ENCODE data around the gene MMP24OS. TPM values are rescaled to one million over a fixed set of nuclear protein-coding genes. Genes with fewer than 3 reads are reported as not detected.

The MMP24OS gene
- total RNA-seq, 4 donors from 2014 or later, result 30.4 to 41.2 (median 34.4) TPM

GRCh38 chr20:35281506-35282101 lies 3.7 kb upstream of the MMP24OS start:
- H3K9me3 ChIP-seq, result no peaks in the 10 kb centered on the region
- H3K36me3 ChIP-seq, result peaks cover 0 to 24% (median 13%) of the 10 kb centered on the region in 3 donors
- H3K4me1 ChIP-seq, result peaks cover 0 to 37% (median 17%) of the 10 kb centered on the region in 4 donors
- no peak overlapping the region for H3K27ac ChIP-seq
- 94 to 98% methylated on average over 10 of the region's 10 CpGs for WGBS, 2 donors
- TF ChIP-seq POLR2A (IDR thresholded peaks at IDR 0.05) (no peak), EP300 (IDR thresholded peaks at IDR 0.05) (no peak), CTCF (IDR thresholded peaks at IDR 0.05) (no peak)
- DNase-seq (ENCODE audit: low spot score in 2 of 2), result no peak
- H3K4me3 ChIP-seq, result no peak overlapping the region
- H3K27me3 ChIP-seq, result no peaks in the 10 kb centered on the region

- TF ChIP-seq POLR2A (IDR thresholded peaks at IDR 0.05) (no peak), EP300 (IDR thresholded peaks at IDR 0.05) (no peak), CTCF (IDR thresholded peaks at IDR 0.05) (no peak)
- H3K27me3 ChIP-seq, result no peaks in the 10 kb centered on the region
- H3K4me3 ChIP-seq, result no peak overlapping the region
- peak overlapping the region in 1 of 4 donors; percentile 95 for H3K27ac ChIP-seq
- no peaks in the 10 kb centered on the region for H3K9me3 ChIP-seq
- peaks cover 0 to 48% (median 20%) of the 10 kb centered on the region in 4 donors for H3K4me1 ChIP-seq
- H3K36me3 ChIP-seq, result peaks cover 0 to 31% (median 13%) of the 10 kb centered on the region in 3 donors
- WGBS, 2 donors, result 93 to 96% methylated on average over 6 of the region's 6 CpGs
- no peak for DNase-seq (ENCODE audit: low spot score in 2 of 2)
Observed at GRCh38 chr20:35280523-35280922, 2.6 kb upstream of the MMP24OS start.

GRCh38 chr20:35279533-35280174 lies 1.7 kb upstream of the MMP24OS start:
- H3K36me3 ChIP-seq, result peaks cover 0 to 40% (median 13%) of the 10 kb centered on the region in 3 donors
- H3K27me3 ChIP-seq, result no peaks in the 10 kb centered on the region
- no peaks in the 10 kb centered on the region for H3K9me3 ChIP-seq
- peak overlapping the region in 1 of 4 donors; percentile 95 for H3K27ac ChIP-seq
- H3K4me1 ChIP-seq, result peaks cover 0 to 44% (median 20%) of the 10 kb centered on the region in 4 donors
- WGBS, 2 donors, result 85 to 90% methylated on average over 7 of the region's 7 CpGs
- no peak for TF ChIP-seq CTCF (IDR thresholded peaks at IDR 0.05)
- TF ChIP-seq EP300 (IDR thresholded peaks at IDR 0.05), result no peak
- no peak for TF ChIP-seq POLR2A (IDR thresholded peaks at IDR 0.05)
- H3K4me3 ChIP-seq, result no peak overlapping the region
- no peak for DNase-seq (ENCODE audit: low spot score in 2 of 2)

GRCh38 chr20:35279040-35279439 lies 1.1 kb upstream of the MMP24OS start:
- H3K9me3 ChIP-seq, result no peaks in the 10 kb centered on the region
- TF ChIP-seq EP300 (IDR thresholded peaks at IDR 0.05), result no peak
- TF ChIP-seq CTCF (IDR thresholded peaks at IDR 0.05), result no peak
- TF ChIP-seq POLR2A (IDR thresholded peaks at IDR 0.05), result no peak
- H3K4me3 ChIP-seq, result no peak overlapping the region
- 94 to 98% methylated on average over 5 of the region's 5 CpGs for WGBS, 2 donors
- DNase-seq (ENCODE audit: low spot score in 2 of 2), result no peak
- H3K27me3 ChIP-seq, result no peaks in the 10 kb centered on the region
- H3K4me1 ChIP-seq, result peaks cover 0 to 44% (median 20%) of the 10 kb centered on the region in 4 donors
- H3K36me3 ChIP-seq, result peaks cover 0 to 46% (median 13%) of the 10 kb centered on the region in 3 donors
- H3K27ac ChIP-seq, result peak overlapping the region; percentile 82 to 97 (median 96)

GRCh38 chr20:35277127-35277526 lies 795 bp downstream of the MMP24OS start:
- no peak for DNase-seq (ENCODE audit: low spot score in 2 of 2)
- Histone ChIP-seq H3K9me3 (no peaks in the 10 kb centered on the region), H3K27ac (peak overlapping the region; percentile 82 to 97 (median 96)), H3K27me3 (no peaks in the 10 kb centered on the region), H3K4me3 (peak overlapping the region; percentile 65 to 85 (median 69)), H3K4me1 (peaks cover 0 to 29% (median 8%) of the 10 kb centered on the region in 4 donors), H3K36me3 (peaks cover 0 to 54% (median 13%) of the 10 kb centered on the region in 3 donors)
- WGBS, 2 donors, result 6% methylated on average over 10 of the region's 10 CpGs
- TF ChIP-seq CTCF (IDR thresholded peaks at IDR 0.05), result no peak
- no peak for TF ChIP-seq POLR2A (IDR thresholded peaks at IDR 0.05)
- TF ChIP-seq EP300 (IDR thresholded peaks at IDR 0.05), result no peak
